Anterior cingulate cortex (tissue), 58 donors: ENCODE data around the gene MT1A.
"Not testable (repeated sequence)": the region's sequence is repeated elsewhere in the genome, so short reads cannot be mapped to it uniquely, and the experiment has no call there.

Source experiments
- DNase-seq, 58 donors: peaks; one replicate each; lab custom pipeline; 2025; lab: John Stamatoyannopoulos, UW

The MT1A gene

DNA sequence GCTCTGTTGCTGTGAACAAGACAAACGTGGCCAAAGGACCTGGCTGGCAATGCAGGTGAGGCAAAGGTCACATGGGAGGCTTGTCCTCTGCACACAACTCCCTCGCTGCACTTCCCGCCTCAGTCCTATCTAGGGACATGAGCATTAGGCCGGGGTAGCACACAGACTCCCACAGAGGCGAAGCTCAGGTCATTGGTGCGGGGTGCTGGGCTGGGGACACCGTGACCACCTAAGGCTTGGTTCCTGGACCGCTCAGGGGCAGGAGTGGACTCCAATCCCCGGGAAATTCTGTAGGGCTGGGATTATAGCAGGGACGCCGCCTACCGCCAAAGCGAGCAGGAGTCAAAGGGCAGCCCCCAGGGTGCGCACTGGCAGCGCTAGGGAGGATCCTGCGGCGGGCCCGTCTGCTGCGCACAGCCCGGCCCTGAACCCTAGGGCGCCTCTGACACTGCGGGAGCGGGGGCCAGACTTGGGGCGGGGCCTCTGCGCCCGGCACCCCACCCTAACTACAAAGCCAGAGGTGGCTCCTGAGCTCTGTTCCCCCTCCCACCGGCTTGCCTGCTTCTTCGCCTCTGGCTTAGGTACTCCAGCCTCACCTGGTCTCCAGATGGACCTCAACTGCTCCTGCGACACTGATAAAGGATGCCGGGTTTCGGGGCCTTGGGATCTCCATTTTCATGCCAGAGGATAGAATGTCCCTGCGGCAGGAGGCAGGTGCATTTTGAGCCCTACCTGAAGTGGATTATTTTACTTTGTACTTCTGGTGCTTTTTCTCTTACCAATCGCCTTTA is 9.4 kb downstream of the MT1A start:
- DNase-seq = no peak

DNA sequence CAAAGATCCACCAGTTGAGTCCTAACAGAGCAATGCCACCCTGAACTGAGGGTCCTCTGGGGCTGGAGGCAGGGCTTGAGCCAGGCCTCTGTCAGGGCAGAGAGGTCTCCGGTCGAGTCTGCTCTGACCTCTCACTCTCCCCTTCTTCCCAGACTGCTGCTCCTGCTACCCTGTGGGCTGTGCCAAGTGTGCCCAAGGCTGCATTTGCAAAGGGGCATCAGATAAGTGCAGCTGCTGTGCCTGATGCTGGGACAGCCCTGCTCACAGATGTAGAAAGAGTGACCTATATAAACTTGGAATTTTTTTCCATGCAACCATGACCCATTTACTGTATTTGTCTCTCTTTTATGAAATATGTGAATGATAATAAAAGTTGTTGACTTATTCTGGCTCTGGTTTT is 10.8 kb downstream of the MT1A start:
- DNase-seq = no peak

DNA sequence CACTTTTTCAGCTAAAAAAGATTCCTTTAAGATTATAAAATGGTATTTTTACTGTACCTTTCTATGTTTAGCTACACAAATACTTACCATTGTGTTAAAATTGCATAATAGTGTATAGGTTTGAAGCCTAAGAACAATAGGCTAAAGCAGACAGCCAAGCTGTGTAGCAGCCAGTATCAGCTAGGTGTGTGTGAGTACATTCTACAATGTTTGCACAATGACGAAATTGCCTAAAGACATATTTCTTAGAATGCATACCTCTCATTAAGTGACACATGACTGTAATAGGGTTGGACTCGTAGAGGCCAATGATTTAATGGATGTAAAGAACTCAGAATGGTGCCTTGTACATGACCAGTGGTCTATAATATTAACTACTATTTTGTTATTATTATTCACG is 11.4 kb downstream of the MT1A start:
- DNase-seq = no peak

DNA sequence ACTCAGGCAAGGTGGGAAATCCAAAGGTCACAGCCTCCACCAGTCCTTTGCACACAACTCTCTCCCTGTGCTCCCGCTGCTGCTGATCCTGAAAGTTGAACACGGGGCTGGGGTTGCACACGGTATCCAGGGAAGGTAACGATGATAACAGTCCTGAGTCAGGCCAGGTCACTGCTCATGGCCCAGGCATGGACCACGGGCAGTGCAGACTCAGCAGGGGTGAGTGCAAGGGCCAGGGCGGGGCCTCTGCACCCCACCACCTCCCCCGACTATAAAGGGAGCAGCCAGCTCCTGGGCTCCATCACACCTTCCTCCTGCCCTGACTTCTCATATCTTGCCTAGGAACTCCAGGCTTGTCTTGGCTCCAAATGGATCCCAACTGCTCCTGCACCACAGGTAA is 13.1 kb downstream of the MT1A start, which contains the start of gene MT1B:
Gene MT1B, plus strand, starts transcription at position 301 of the 400 bp plus-strand sequence. Its CDS starts 68 bp downstream, at position 369.
- DNase-seq = no peak

DNA sequence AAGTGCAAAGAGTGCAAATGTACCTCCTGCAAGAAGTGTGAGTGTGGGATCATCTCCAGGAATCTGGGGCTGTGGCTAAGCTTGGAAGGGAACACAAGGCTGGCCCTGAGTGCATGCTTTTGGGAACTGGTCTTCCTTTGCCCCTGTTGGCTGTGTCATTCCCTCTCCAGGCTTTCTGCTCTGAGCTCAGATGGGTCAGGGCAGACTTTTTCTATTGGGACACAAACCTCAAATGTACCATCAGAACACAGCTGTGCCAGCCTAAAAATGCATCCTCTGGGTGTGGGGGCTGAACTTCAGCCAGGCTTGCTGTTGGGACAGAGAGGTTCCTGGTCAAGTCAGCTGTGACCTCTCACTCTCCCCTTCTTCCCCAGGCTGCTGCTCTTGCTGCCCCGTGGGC is 14.1 kb downstream of the MT1A start:
- no peak for DNase-seq

DNA sequence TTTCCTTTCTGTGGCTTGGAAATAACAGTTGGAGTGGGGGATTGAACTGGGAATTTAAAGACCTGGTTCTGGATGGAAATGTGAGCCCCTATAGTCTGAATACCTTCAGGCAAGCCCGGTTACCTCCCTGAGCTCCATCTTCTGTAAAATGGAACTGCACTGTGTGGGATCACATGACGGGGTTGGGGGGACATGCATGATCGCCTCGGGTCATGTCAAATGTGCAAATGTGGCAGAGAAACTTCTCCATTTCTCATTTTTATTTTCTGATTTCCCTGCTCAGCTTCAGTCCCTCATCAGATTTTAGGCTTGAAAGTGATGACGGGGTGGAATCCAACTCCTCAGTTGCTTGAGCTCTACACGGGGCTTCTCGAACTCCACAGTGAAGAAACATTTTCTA is 14.8 kb downstream of the MT1A start:
- DNase-seq = no peak

DNA sequence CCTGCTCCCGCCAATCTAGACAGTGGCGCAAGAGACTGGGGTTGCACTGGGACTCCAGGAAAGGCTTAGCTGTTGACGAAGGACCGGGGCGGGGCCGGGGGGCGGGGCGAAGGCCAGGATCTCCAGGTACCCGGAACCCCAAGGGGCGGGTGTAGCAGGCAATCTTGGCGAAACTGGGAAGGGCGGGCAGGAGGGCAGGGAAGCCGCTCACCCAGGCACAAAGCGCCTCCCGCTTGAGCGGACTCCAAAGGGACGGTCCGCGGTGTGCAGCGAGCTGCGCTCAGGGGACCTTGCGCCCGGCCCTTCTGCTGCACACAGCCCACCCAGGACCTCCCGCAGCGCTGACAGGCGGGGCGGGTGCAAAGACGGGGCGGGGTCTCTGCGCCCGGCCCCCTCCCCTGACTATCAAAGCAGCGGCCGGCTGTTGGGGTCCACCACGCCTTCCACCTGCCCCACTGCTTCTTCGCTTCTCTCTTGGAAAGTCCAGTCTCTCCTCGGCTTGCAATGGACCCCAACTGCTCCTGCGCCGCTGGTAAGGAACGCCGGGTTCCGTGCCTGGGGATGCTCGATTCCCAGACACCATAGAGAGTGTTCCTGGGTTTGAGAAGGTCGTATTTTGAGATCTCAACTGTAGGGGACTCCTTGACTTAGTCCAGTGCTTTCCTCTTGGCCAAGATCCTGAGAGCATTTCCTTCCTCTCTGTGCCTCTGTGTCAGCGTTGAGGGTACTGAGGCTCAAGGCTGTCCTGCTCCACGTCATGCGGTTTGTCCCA is 19.3 kb downstream of the MT1A start, which contains the start of gene MT1F:
Gene MT1F, plus strand, starts transcription at position 405 of the 772 bp plus-strand sequence. Its CDS starts 100 bp downstream, at position 505.
- DNase-seq = peak in 38 of 58 donors; percentile 9 to 68 (median 40)

DNA sequence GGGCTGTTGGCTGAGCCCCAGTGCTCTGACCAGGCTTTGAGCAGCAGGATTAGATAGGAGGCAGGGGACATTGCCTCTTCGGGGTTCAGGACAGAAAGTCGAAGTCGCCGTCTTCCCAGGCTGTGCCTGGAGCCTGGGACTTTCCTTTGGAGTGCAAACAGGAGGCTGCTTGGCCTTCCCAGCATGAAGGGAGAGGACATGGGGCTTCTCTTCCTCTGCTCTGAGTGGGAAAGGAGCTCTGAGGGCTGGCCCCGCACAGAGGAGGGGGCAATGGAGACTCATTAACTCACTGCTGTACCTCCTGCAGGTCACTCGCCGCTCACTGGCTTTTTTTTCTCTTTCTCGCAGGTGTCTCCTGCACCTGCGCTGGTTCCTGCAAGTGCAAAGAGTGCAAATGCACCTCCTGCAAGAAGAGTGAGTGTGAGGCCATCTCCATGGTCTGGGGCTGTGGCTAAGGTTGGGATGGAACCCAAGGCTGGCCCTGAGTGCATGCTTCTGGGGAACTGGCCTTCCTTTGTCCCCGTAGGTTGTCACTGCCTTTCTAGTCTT is 19.9 kb downstream of the MT1A start:
- peak in 3 of 58 donors; percentile 11 to 46 (median 22) for DNase-seq

DNA sequence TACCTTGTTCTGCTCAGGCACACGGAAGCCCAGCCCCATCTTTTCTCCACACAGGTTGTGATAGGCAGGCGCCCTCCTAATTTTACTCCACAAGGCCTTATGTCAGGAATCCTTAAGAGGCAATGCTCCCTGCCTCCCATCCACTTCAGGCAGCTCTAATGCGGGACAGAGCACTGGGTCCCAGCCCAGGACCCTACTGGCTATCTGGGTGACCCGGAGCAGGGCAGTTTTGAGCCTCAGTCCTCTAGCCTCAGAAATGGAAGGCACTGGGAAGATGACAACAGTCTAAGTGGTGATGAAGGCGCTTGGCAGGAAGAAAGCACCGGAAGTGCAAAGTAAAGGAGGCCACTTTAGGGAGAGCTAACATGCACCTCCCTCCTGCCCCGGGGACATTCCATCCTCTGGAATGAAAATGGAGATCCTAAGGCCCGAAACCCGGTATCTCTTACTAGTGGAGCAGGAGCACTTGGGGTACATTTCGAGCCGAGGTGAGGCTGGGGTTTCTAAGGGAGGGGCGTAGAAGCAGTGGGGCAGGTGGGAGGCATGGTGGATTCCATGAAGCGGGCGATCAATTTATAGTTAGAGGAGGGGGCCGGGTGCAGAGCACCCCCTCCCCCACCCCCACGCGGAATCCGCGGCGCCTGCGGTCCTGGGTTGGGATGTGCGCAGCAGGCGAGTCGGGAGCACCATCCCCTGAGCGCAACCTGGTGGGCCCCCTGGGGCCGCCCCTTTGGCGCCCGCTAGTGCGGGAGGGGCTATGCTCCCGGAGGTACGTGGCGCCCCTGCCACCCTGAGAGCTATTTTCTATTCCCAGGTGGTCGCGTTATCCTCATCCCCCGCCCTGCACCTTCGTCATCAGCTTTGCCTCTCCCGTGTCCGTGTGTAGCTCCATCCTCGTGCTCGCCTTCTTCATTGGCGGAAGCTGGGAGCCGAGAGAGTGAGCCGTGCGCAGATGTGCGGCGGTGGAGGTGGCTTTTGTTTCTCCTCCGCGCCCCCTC is 24.2 kb downstream of the MT1A start:
- DNase-seq = peak in 3 of 58 donors; percentile 6 to 25 (median 11)

DNA sequence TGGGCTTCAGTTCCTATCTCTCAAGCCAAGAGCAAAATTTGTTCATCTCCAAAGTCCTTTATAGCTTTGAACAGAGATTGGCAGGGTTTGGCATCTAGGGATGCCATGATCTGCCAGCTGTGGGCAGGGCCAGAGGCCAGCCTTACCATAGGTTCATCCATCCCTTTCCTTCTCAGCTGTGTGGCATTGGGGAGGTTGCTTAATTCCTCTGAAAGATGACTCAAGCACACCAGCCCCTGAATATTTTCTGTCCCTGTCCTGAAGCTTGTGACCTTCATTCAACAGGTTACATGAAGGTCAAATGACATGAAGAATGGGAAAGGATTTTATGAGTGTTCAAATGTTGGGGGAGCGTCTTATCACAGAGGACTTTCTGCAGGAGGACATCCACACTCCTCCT is 26.0 kb downstream of the MT1A start:
- DNase-seq = no peak

DNA sequence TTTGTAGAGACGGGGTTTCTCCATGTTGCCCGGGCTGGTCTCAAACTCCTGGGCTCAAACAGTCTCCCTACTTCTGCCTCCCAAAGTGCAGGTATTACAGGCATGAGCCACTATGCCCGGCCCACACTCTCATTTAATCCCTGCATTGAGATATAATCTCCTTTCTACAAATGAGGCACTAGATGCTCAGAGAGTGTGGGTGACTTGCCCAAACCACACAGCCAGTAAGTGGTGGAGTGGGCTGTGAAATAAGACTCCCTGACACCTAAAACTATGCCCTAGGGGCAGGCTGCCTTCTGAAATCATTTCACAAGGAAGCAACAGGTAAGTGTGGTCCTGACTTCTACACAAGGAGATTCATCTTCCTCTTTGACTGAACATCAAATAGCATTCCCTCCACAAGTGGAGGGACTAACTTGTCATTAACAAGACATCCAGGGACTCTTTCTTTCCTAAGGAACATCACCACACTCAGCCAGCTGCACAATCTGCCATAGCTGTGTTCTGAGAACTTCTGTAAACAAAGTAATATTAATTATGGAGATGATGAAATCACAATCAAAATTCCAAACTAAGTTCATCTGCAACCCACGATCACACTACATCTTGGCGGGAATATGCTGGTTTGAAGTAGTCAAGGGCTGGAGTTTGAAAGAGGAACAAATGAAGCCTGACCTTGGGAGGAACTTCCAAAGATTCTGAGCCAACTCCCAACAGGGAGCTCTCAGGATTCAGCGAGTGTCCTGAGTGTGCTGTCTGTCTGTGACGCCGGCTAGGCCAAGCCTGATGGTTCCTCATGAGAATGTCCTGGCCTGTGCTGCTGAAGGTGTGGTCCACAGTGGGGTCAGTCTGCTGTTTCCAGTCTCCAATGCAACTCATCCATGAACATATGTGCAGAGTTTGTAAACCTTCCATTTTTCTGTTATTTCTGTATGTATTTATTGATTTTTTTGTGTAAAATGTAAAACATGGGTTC is 27.1 kb downstream of the MT1A start:
- not testable (repeated sequence) for DNase-seq

DNA sequence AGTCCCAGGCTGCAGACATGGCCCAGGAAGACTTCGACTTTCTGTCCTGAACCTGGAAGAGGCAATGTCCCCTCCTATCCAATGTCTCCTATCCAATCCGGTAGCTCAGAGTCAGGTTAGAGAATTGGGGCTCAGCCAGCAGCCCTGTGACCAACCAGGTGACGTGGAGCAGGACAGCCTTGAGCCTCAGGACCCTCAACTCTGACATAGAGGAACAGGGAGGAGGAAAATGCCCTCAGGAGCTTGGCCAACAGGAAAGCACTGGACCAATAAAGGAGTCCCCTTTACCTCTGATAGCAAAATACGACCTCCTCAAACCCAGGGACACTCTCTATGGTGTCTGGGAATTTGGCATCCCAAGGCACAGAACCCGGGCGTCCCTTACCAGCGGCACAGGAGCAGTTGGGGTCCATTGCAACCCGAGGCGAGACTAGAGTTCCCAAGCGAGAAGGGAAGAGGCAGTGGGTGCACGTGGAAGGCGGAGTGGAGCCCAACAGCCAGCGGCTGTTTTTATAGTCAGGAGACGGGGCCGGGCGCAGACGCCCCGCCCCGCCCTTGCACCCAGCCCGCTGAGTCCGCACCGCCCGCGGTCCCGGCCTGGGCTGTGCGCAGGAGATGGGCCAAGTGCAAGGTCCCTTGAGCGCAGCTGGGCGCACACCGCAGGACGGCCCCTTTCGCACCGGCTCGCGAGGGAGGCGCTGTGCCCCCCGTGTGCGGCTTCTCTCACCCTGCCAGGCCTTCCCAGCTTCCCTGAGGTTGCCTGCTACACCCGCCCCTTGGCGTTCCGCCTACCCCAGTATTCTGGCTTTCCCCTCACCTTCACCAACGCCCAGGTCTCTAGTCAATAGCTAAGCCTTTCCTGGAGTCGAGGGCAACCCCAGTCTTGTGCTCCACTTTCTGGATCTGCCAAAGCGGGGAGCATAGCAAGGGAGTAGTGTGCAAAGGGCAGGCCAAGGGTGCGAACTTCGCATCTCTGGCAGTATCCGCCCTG is 29.4 kb downstream of the MT1A start, which contains the start of gene MT1G:
Gene MT1G, minus strand, starts transcription at position 485 of the 991 bp plus-strand sequence. Its CDS starts 72 bp downstream, at position 413.
- DNase-seq = peak in 22 of 58 donors; percentile 15 to 55 (median 30)

DNA sequence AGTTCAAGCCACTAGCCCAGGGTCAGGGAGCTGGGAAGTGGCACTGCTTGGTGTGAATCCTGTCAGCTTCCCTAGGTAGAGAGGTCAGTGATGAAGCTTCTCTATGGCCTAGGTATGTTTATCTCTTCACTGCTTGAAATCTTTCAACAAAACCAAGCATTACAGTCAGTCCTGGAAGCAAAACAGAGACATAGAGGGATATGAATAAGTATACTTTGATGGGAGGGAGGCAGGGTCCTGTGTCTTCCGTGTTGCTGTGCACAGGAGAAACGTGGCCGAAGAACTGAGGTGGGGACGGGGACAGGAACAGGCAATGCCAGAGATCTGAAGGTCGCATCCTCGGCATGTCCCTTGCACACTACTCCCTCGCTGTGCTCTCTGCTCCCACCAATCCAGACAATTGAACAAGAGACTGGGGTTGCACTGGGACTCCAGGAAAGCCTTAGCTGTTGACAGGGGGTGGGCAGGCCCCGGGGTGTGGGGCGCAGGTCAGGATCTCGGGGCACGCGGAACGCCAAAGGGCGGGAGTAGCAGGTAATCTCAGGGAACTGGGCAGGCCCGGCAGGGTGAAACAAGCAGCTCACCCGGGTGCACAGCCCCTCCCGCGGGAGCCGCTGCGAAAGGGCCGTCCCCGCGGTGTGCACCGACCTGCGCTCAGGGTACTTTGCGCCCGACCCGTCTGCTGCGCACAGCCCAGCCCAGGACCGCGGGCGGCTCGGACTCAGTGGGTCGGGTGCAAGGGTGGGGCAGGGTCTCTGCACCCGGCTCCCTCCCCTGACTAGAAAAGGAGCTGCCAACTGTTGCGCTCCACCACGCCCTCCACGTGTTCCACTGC is 30.8 kb downstream of the MT1A start, which contains the start of gene MT1H:
Gene MT1H, plus strand, starts transcription at position 810 of the 835 bp plus-strand sequence. CDS start 71 bp downstream, outside the sequence.
- no peak for DNase-seq

DNA sequence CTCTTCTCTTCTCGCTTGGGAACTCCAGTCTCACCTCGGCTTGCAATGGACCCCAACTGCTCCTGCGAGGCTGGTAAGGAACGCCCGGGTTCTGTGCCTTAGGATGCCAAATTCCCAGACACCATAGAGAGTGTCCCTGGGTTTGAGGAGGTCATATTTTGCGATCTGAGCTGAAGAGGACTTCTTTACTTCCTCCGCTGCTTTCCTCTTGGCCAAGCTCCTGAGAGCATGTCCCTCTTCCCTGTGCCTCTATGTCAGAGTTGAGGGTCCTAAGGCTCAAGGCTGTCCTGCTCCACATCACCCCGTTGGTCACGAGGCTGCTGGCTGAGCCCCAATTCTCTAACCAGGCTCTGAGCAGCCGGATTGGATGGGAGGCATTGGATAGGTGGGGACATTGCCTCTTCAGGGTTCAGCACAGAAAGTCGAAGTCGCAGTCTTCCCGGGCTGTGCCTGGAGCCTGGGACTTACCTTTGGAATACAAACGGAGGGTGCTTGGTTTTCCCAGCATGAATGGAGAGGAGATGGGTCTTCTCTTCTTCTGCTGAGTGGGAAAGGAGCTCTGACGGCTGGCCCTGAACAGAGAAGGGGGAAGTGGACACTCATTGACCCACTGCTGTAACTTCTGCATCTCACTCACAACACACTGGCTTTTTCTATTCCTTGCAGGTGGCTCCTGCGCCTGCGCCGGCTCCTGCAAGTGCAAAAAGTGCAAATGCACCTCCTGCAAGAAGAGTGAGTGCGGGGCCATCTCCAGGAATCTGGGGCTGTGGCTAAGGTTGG is 31.6 kb downstream of the MT1A start:
- no peak for DNase-seq

DNA sequence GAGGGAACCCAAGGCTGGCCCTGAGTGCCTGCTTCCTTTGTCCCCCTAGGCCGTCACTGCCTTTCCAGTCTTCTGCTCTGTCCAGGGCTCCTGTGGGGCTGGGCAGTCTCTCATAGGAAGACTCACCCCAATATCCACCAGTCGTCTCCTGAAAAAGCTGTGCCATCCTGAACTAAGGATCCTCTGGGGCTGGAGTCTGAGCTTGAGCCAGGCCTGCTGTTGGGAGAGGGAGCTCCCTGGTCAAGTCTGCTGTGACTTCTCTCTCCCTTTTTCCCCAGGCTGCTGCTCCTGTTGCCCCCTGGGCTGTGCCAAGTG is 32.1 kb downstream of the MT1A start:
- no peak for DNase-seq

DNA sequence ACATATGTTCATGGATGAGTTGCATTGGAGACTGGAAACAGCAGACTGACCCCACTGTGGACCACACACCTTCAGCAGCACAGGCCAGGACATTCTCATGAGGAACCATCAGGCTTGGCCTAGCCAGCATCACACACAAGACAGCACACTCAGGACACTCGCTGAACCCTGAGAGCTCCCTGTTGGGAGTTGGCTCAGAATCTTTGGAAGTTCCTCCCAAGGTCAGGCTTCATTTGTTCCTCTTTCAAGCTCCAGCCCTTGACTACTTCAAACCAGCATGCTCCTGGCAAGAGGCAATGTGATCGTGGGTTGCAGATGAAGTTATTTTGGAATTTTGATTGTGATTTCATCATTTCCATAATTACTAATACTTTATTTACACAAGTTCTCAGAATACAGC is 33.2 kb downstream of the MT1A start:
- not testable (repeated sequence) for DNase-seq
